GM18520 (cell line): ENCODE results near the gene AWAT1.
"Not testable (repeated sequence)": the region's sequence is repeated elsewhere in the genome, so short reads cannot be mapped to it uniquely, and the experiment has no call there.

Experiments used
- ATAC-seq: cut with Tn5 transposase; IDR thresholded peaks from one replicate; pipeline ENCODE4 v1.9.1; 2021; ENCODE audit not compliant: unreplicated experiment

AWAT1 gene

DNA sequence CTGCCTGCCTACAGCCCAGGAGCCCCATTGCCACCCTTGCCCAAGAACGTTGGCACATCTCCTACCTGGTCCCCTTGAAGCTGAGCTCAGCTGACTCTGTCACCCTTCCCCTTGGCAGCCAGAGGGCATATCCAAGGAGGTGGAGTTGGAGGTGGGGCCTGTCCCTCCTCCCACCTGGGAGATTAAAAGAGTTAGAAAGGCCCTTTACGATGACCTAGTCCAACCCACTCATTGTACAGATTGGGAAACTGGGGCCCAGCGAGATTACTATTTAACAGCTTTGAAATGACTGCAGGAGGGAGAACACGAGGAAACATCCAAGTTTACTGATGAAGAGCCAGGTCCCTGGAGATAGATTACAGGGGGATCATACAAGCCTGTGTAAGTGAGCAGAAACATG is 25.6 kb downstream of the AWAT1 start, which contains the start of gene P2RY4:
Gene P2RY4 (minus strand): TSS at position 101 of the 400 bp plus-strand sequence. CDS start 580 bp downstream, outside the sequence.
- ATAC-seq: no peak

DNA sequence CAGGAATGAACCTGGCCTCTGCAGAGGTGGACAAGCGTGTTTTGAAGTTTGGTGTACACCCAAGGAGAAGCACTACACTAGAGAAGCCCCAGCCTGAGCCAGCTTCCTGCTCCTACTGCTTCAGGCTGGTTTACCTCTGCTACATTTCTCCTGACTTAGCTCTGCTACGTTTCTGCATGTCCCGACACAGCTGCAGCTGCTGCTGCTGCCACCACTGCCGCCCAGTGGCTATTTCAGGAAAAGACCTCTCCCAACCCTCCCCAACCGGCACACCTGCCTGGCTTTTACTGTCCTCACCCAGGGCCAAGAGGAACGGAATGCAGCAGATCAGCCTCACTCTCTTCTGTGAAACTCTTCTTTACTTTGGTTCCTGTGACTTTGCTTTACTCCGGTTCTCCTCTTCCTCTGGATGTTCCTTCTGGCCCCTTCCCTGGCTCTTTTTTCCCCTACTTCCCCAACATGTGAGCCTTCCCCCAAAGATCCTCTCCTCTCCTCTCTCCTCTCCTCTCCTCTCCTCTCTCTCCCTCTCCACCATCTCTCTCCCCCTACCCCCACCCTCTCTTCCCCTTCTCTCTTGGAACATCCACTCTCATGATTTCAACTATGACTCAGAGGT is 28.6 kb downstream of the AWAT1 start:
- no peak for ATAC-seq

DNA sequence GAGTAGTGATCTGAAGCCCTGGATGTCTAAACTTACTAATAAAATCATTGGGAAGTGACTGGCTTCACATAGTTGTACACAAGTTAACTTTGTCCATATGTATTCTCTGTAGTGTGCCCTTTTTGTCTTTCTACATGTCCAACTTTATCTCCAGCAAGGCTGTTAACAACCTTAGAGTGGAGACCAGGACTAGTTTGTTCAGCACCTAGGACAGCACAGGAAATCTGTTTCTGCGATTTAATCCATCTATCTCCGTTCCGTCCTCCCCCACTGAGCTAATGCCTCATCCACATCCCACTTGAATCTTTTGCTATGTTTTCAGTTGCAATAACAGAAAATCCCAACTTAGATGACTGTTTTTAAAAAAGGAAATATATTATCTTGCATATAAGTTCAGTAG is 30.3 kb downstream of the AWAT1 start:
- no peak for ATAC-seq

DNA sequence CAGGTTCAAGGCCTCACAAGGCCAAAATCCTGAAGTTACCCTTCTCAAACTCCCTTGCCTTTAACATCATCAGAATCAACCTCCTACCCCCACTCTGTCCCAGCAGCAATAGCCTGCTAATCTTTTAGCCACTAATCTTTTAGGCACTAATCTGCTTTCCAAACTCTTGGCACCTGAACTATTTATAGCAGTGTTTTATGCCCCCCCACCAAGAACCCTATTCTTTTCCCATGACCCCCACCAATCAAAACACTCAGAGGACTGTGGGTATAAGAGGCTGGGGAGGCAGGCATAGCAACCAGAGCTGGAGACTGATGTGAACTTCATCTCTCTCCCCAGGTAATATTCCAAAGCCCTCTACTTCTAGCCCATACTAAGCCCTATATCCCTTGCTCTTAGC is 33.6 kb downstream of the AWAT1 start, which contains the start of gene ARR3:
Gene ARR3 (plus strand): TSS at position 301 of the 400 bp plus-strand sequence. CDS start 1,052 bp downstream, outside the sequence.
- no peak for ATAC-seq

DNA sequence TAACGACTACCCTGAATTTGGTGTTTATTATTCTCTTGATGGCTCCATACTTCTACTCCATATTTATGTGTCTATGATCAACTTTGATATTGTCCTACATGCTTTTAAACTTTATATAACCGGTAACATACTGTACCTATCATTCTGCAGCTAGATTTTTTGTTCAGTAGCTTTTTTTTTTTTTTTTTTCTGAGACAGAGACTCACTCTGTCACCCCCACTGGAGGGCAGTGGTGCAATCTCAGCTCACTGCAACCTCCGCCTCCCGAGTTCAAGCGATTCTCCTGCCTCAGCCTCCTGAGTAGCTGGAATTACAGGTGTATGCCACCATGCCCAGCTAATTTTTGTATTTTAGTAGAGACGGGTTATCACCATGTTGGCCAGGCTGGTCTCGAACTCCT is 39.6 kb downstream of the AWAT1 start:
- not testable (repeated sequence) for ATAC-seq

DNA sequence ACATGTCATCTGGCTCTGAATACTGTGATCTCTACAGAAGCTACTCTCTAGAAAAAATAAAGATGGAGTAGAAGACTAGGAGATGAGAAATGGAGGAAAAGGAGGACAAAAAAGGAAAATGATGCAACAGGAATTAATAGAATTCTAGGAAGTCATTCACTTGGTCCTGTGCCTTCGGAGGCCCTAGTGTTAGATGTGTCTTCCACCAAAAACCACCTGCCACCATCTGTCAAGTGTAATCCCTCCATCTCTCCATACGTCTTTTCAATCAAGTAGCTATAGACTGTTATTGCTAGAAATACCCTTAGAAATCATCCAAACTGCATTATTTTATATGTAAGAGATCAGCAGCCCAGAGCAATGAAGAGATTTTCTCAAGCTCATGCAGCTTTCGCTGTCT is 44.6 kb downstream of the AWAT1 start:
- no peak for ATAC-seq

DNA sequence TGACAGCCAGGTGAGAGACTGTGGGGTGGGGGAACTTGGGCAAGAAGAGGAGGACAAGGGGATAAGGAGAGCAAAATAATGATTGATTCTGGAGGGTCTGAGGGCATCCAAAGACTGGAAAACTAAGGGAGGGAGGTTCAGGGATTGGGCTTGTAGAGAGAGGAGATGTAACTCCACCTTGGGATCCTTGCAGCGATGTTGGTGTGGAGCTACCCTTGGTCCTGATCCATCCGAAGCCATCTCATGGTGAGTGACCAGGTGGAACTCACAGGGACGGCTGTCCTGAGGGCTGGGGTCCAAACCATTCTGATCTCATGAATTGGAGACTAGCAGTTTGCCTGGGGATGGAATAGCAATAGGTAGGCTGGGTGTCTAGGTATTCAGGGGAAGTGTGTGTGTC is 46.1 kb downstream of the AWAT1 start:
- no peak for ATAC-seq

DNA sequence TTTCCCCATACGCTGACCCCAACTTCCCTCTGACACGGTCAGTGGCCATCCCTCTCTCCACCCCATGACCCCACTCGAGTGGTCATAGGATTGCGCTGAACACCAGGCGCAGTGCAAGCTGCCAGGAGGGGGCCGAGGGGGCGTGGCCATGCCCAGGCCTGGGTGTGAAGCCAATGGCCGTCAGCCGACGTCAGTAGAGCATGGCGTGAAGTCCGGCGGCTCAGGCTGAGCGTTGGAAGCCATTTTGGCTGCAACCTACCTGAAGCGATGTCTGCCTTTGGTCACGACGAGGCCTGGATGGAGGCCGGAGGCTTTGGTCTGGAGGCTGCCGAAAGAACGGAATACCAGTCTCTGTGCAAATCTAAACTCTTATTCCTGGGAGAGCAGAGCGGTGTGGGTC is 47.5 kb downstream of the AWAT1 start, which contains the start of gene RAB41:
Gene RAB41 (plus strand): TSS at position 222 of the 400 bp plus-strand sequence. CDS start 46 bp downstream, at position 268.
- ATAC-seq: no peak

DNA sequence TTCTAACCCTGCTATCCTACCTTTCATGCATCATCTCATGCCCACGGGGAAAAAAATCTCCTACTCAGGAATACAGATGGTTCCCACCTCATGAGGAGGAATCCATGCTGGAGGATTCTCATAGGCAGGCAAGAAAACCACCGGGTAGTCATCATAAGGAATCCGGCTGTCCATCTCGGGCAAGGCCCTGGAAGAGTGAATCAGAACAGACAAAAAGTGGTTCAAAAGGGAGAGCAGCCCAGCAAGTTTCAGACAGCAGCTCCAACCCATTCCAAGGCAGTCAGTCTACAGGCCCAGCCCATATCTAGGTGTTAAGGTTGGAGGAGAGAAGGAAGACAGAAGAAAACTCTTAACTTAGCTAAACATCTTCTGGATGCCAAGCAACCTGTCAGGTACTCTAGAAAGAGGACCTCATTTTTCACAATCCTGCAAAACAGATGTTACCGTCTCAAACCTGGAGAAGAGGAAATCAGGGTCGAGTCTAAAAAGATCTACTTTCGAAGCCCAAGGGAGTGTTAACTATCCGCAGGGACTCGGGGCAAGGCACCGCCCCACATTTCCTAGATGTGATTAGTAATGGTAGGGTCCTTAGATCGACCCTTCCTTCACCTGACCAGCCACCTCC is 54.8 kb downstream of the AWAT1 start:
- ATAC-seq: no peak
